K562 (cell line): ENCODE data around the gene SDF4. TPM values are rescaled to one million over a fixed set of nuclear protein-coding genes. Genes with fewer than 3 reads are reported as not detected.

Source experiments
- ATAC-seq: fragments of 200-7000 bp; cut with Tn5 transposase; 3 replicates; pipeline ENCODE4 v1.9.1; 2020; ENCODE audit warnings: moderate library complexity
- BruUV-seq: library from RNA; stranded (reverse); fragments of 400-500 nt; replicated peaks from 2 replicates; lab custom pipeline; 2021; lab: Mats Ljungman, UMichigan
- CTCF ChIA-PET: fragments of 300-600 bp; formaldehyde crosslinking; extraction: SDS; loops from one replicate; lab custom pipeline; 2021; ENCODE audit warnings: low intra/inter-chr PET ratio; lab: Yijun Ruan, JAX
- POLR2A ChIA-PET: fragments of 300-600, 350-650 bp; sonication (Branson Sonifier 250); formaldehyde crosslinking; extraction: SDS; loops from one replicate; lab custom pipeline; 2021; ENCODE audit warnings: antibody characterized with exemption, inconsistent platforms; lab: Yijun Ruan, JAX
- DNase-seq, 4 experiments: peaks; one replicate each; pipeline versions ENCODE4 v3.0.0 to v3.0.0-alpha.2; 2011 to 2018; ENCODE audit warnings: low spot score in 3 of 4, mixed read lengths in 3 of 4; ENCODE audit errors: extremely low read depth in 1 of 4
- FAIRE-seq: peaks from 2 replicates; lab custom pipeline; 2011; peaks lifted over from hg19 to GRCh38; lab: Jason Lieb, UNC
- H2AFZ ChIP-seq: 2 replicates; pipeline ENCODE4 v1.6.0; 2011; ENCODE audit warnings: low read depth, low read length, control low read depth, inconsistent platforms
- H3K27ac ChIP-seq: fragments of 200-600 bp; 3 replicates; pipeline ENCODE4 v1.8.0; 2011; ENCODE audit warnings: low read depth, mild to moderate bottlenecking, control low read depth, inconsistent platforms, low read length, moderate library complexity, mixed read lengths; ENCODE audit errors: extremely low read depth
- H3K27me3 ChIP-seq, 2 experiments: fragments of 300-600 bp in 1 of 2; 2 replicates in 1 of 2; 3 replicates in 1 of 2; pipeline versions ENCODE4 v1.6.0 to v1.8.0; 2011; ENCODE audit warnings: inconsistent platforms in 2 of 2, low read length in 2 of 2, mild to moderate bottlenecking in 1 of 2, mixed read lengths in 1 of 2, moderate library complexity in 1 of 2; ENCODE audit not compliant: control insufficient read depth in 2 of 2, insufficient read depth in 2 of 2
- H3K36me3 ChIP-seq: fragments of 300-600 bp; 3 replicates; pipeline ENCODE4 v1.8.0; 2011; ENCODE audit warnings: mild to moderate bottlenecking, low read length, inconsistent platforms; ENCODE audit not compliant: control insufficient read depth, insufficient read depth
- H3K4me1 ChIP-seq, 2 experiments: fragments of 200-600 bp in 1 of 2; replicated peaks in 1 of 2; 2 replicates in 1 of 2; 3 replicates in 1 of 2; pipeline versions ENCODE4 v1.5.1 to v1.8.0; 2011; ENCODE audit warnings: inconsistent platforms in 2 of 2, low read length in 2 of 2, mild to moderate bottlenecking in 1 of 2, mixed read lengths in 1 of 2, moderate library complexity in 1 of 2; ENCODE audit not compliant: control insufficient read depth in 2 of 2, insufficient read depth in 2 of 2
- H3K4me2 ChIP-seq: 2 replicates; pipeline ENCODE4 v1.6.1; 2011; ENCODE audit warnings: low read length, control low read depth, inconsistent platforms, mixed read lengths; ENCODE audit not compliant: insufficient read depth
- H3K4me3 ChIP-seq: fragments of 200-600 bp; sonication (generic), shearing (Covaris generic); 2 replicates; pipeline ENCODE4 v1.5.1; 2016; ENCODE audit warnings: control low read depth, inconsistent platforms
- H3K79me2 ChIP-seq: fragments of 200-600 bp; 3 replicates; pipeline ENCODE4 v1.8.0; 2011; ENCODE audit warnings: low read length, inconsistent platforms; ENCODE audit not compliant: control insufficient read depth, insufficient read depth
- H3K9ac ChIP-seq, 2 experiments: 2 replicates each; pipeline versions ENCODE4 v1.6.0 to v1.6.1; 2011; ENCODE audit warnings: low read depth in 2 of 2, low read length in 2 of 2, control low read depth in 1 of 2, inconsistent platforms in 1 of 2, mild to moderate bottlenecking in 1 of 2, mixed read lengths in 1 of 2; ENCODE audit not compliant: insufficient read depth in 1 of 2
- H3K9me1 ChIP-seq: one replicate; pipeline ENCODE4 v1.6.0; 2011; ENCODE audit warnings: inconsistent platforms, mild to moderate bottlenecking, low read length, moderate library complexity; ENCODE audit not compliant: control insufficient read depth, insufficient read depth
- H3K9me3 ChIP-seq: replicated peaks from 2 replicates; pipeline ENCODE4 v1.5.1; 2011; ENCODE audit warnings: low read depth, low read length, inconsistent platforms; ENCODE audit not compliant: control insufficient read depth, insufficient read depth
- H4K20me1 ChIP-seq: replicated peaks from 2 replicates; pipeline ENCODE4 v1.6.1; 2011; ENCODE audit warnings: low read length, inconsistent platforms, mixed read lengths; ENCODE audit not compliant: control insufficient read depth, insufficient read depth
- CREB3 ChIP-seq: fragments of 450-650 bp; conservative IDR thresholded peaks from 2 replicates; pipeline ENCODE4 v1.6.1; 2016; ENCODE audit warnings: missing genetic modification characterization, low read depth, mild to moderate bottlenecking, missing compliant biosample characterization, moderate library complexity
- DEAF1 ChIP-seq: fragments of 450-650 bp; formaldehyde crosslinking; IDR thresholded peaks from 2 replicates; pipeline ENCODE4 v1.4.0; 2020; ENCODE audit warnings: mild to moderate bottlenecking, moderate library complexity
- ETV1 ChIP-seq: fragments of 450-650 bp; conservative IDR thresholded peaks from 2 replicates; pipeline ENCODE4 v1.6.1; 2016; ENCODE audit warnings: missing genetic modification characterization, control low read depth, low read depth, missing compliant biosample characterization
- MAZ ChIP-seq, 2 experiments: fragments of 450-650 bp in 1 of 2; sonication (generic) in 1 of 2; formaldehyde crosslinking; IDR thresholded peaks in 1 of 2; conservative IDR thresholded peaks in 1 of 2; 2 replicates each; pipeline versions ENCODE4 v1.4.0 to v1.5.0; 2020; ENCODE audit warnings: mild to moderate bottlenecking in 1 of 2, missing genetic modification reagents in 1 of 2
- MYC ChIP-seq, 2 experiments: fragments of 250-450 bp in 1 of 2; sonication (Bioruptor Pico) in 1 of 2; IDR thresholded peaks; 2 replicates each; pipeline versions ENCODE4 v1.5.1 to v1.6.1; 2012 to 2021; ENCODE audit warnings: low read depth in 2 of 2, borderline replicate concordance in 1 of 2, improper control_type of control experiment in 1 of 2, low read length in 1 of 2, mild to moderate bottlenecking in 1 of 2, moderate library complexity in 1 of 2
- RBM22 ChIP-seq: fragments of 200-400 bp; formaldehyde crosslinking; IDR thresholded peaks from 2 replicates; pipeline ENCODE4 v1.6.1; 2018; ENCODE audit warnings: low read length, low read depth; ENCODE audit not compliant: poor library complexity, severe bottlenecking
- TFAP4 ChIP-seq: sonication (generic); formaldehyde crosslinking; IDR thresholded peaks from 2 replicates; pipeline ENCODE4 v1.8.0; 2022; ENCODE audit warnings: missing genetic modification reagents, mild to moderate bottlenecking, moderate library complexity, borderline replicate concordance
- TFE3 ChIP-seq: fragments of 450-650 bp; formaldehyde crosslinking; IDR thresholded peaks from 2 replicates; pipeline ENCODE4 v1.4.0; 2020; ENCODE audit warnings: mild to moderate bottlenecking, mixed read lengths
- USF1 ChIP-seq: sonication (generic); formaldehyde crosslinking; IDR thresholded peaks from 2 replicates; pipeline ENCODE4 v1.9.0; 2022; ENCODE audit warnings: mild to moderate bottlenecking, missing genetic modification reagents
- ZNF217 ChIP-seq: sonication (generic); formaldehyde crosslinking; IDR thresholded peaks from 2 replicates; pipeline ENCODE4 v1.8.0; 2022; ENCODE audit warnings: mild to moderate bottlenecking, missing genetic modification reagents
- ZNF24 ChIP-seq: fragments of 450-650 bp; IDR thresholded peaks from 2 replicates; pipeline ENCODE4 v1.6.1; 2016
- ZNF311 ChIP-seq: fragments of 250-450 bp; sonication (Bioruptor Pico); IDR thresholded peaks from 2 replicates; pipeline ENCODE4 v1.4.0; 2020; ENCODE audit warnings: mild to moderate bottlenecking, moderate library complexity
- ZNF384 ChIP-seq: IDR thresholded peaks from 2 replicates; pipeline ENCODE4 v1.6.1; 2012; ENCODE audit warnings: low read depth, low read length, improper control_type of control experiment
- ZNF76 ChIP-seq: fragments of 250-450 bp; sonication (Bioruptor Pico); IDR thresholded peaks from 2 replicates; pipeline ENCODE4 v1.4.0; 2020; ENCODE audit warnings: mild to moderate bottlenecking, moderate library complexity, borderline replicate concordance
- WGBS: fragments of 100-300 bp; shearing (Covaris generic); methylation state at CpG from one replicate; pipeline ENCODE4 v1.1.6; 2016; ENCODE audit warnings: low coverage, mixed read lengths; ENCODE audit not compliant: insufficient coverage; ENCODE audit errors: missing lambda C conversion rate; 5-methylcytosine and 5-hydroxymethylcytosine counted together
- in situ Hi-C: fragments of 300-500 bp; cut with MboI; formaldehyde crosslinking; loops from 4 replicates; pipeline ENCODE4 v1.15.0; 2018; ENCODE audit warnings: inconsistent platforms, mixed read lengths
- intact Hi-C: fragments of 100-400 bp; cut with micrococcal nuclease; formaldehyde crosslinking; loops from 2 replicates; pipeline ENCODE4 v1.14.2; 2022
- polyA plus RNA-seq, 8 experiments: library from polyadenylated mRNA; depleted of rRNA in 4 of 8; stranded (reverse) in 5 of 8; unstranded in 3 of 8; fragments of >200 nt; fragmentation: Nextera tagmentation in 2 of 8; fragmentation: Illumina TruSeq in 1 of 8; extraction: Ambion mirVana in 2 of 8; extraction: Trizol in 1 of 8; gene quantifications; 2 replicates each; pipeline versions ENCODE4 v1.2.1 to v1.2.3, GENCODE V29; 2011 to 2014; ENCODE audit warnings: inconsistent platforms in 1 of 8, missing spikeins in 1 of 8
- total RNA-seq, 7 experiments: library from RNA; depleted of rRNA in 6 of 7; stranded (reverse); fragments of >200 nt in 6 of 7; fragmentation: Illumina TruSeq in 2 of 7; extraction: Trizol in 2 of 7; gene quantifications; 2 replicates each; pipeline versions ENCODE4 v1.2.1 to v1.2.3, GENCODE V29; 2011 to 2021; ENCODE audit warnings: low replicate concordance in 1 of 7

The SDF4 gene
- total and polyA plus RNA-seq, 9 of the 15 experiments (the other 6 are each of a cell fraction or from before 2014, with no cell fraction given) = 0.35 to 160 (median 65.2) TPM

GRCh38 chr1:1198423-1199140, 33.2 kb downstream of the SDF4 start:
- Histone ChIP-seq H3K27ac (no peak overlapping the region), H4K20me1 (no peaks in the 10 kb centered on the region), H3K9ac (peak overlapping the region in 1 of 2 experiments; percentile 67; a peak in 2 of 4 replicates), H3K79me2 (no peaks in the 10 kb centered on the region), H3K9me3 (peaks cover 6% of the 10 kb centered on the region; the same call in 1 of the 2 replicates), H3K4me3 (no peak overlapping the region), H3K4me2 (no peak overlapping the region), H3K4me1 (peaks cover 0 to 62% of the 10 kb centered on the region in 2 experiments; a peak in 3 of 5 replicates), H3K9me1 (no peaks in the 10 kb centered on the region), H2AFZ (no peak overlapping the region), H3K27me3 (no peaks in the 10 kb centered on the region; a peak in 1 of 5 replicates), H3K36me3 (no peaks in the 10 kb centered on the region)
- no peak for ATAC-seq
- in situ Hi-C loops (no loop called here), intact Hi-C loops (no loop called here)
- 38% methylated on average over 14 of the region's 23 CpGs for WGBS
- peak in 1 of 4 experiments; percentile 17 for DNase-seq
- ChIA-PET POLR2A (interaction anchor here (0.7 to 1.5 kb wide), 4 partner anchors 9 to 18 kb away, joined by 3 to 5 read pairs (median 4); no protein-coding TSS in a partner anchor), CTCF (no interaction called here)
- FAIRE-seq = no peak
- no TSS peak for BruUV-seq
- TF ChIP-seq CREB3 (tag) (no peak), ZNF384 (no peak), ZNF76 (CRISPR knock-in tag) (no peak), USF1 (CRISPR knock-in tag) (no peak), ZNF311 (CRISPR knock-in tag) (no peak), RBM22 (no peak), ZNF24 (no peak), ETV1 (tag) (no peak), ZNF217 (CRISPR knock-in tag) (no peak), MYC (IDR thresholded peaks at IDR 0.05; ENCODE audit: low read depth, low read length) (no peak), MYC (CRISPR knock-in tag; IDR thresholded peaks at IDR 0.05; ENCODE audit: borderline replicate concordance, low read depth) (no peak), MAZ (CRISPR knock-in tag; conservative IDR thresholded peaks at IDR 0.05 in 1 of 2, IDR thresholded peaks at IDR 0.05 in 1 of 2) (no peak), TFAP4 (CRISPR knock-in tag) (no peak), TFE3 (CRISPR knock-in tag) (no peak), DEAF1 (CRISPR knock-in tag) (no peak)
